ENCODE data around the gene DCAF11. TPM values are rescaled to one million over a fixed set of nuclear protein-coding genes. Genes with fewer than 3 reads are reported as not detected.

DCAF11 gene
- total RNA-seq, 1 donor from 2014 or later, result 64.9 TPM

GRCh38 chr14:24141097-24141880 lies 26.7 kb downstream of the DCAF11 start, which contains the start of gene EMC9:
TSS of gene EMC9 (minus strand) at chr14:24141591. CDS start at chr14:24141304, 287 bp downstream.
- intact Hi-C loops (cut with DNase I), result no loop called here

GRCh38 chr14:24143511-24143910 lies 28.9 kb downstream of the DCAF11 start:
- intact Hi-C loops (cut with DNase I), result no loop called here
- no peak overlapping the region for H3K27ac ChIP-seq
- no peak for DNase-seq
- no peak overlapping the region for H3K4me3 ChIP-seq
- H3K36me3 ChIP-seq, result peaks cover 38% of the 10 kb centered on the region
- ATAC-seq, result no peak
- H3K4me1 ChIP-seq, result peaks cover 50% of the 10 kb centered on the region
- TF ChIP-seq CTCF (IDR thresholded peaks at IDR 0.05), result no peak
- H3K9me3 ChIP-seq, result no peaks in the 10 kb centered on the region
- H3K27me3 ChIP-seq (ENCODE audit: low read depth), result no peaks in the 10 kb centered on the region

More at GRCh38 chr14:24141097-24141880, 26.7 kb downstream of the DCAF11 start, which contains the start of gene EMC9:
- peak; percentile 54 for TF ChIP-seq CTCF (IDR thresholded peaks at IDR 0.05)
- H3K9me3 ChIP-seq, result no peaks in the 10 kb centered on the region
- peaks cover 59% of the 10 kb centered on the region for H3K4me1 ChIP-seq
- H3K36me3 ChIP-seq, result peaks cover 49% of the 10 kb centered on the region
- no peaks in the 10 kb centered on the region for H3K27me3 ChIP-seq (ENCODE audit: low read depth)
- DNase-seq (peak; percentile 100), ATAC-seq (peak; percentile 96 to 97)
- peak within 1 kb of the TSS; percentile 90 for H3K4me3 ChIP-seq
- peak within 1 kb of the TSS; percentile 85 for H3K27ac ChIP-seq

GRCh38 chr14:24144451-24144850 lies 29.9 kb downstream of the DCAF11 start:
- H3K4me1 ChIP-seq, result peaks cover 51% of the 10 kb centered on the region
- ATAC-seq, result no peak
- no peak for TF ChIP-seq CTCF (IDR thresholded peaks at IDR 0.05)

GRCh38 chr14:24145219-24145618 lies 30.6 kb downstream of the DCAF11 start:
- Histone ChIP-seq H3K9me3 (no peaks in the 10 kb centered on the region), H3K36me3 (peaks cover 40% of the 10 kb centered on the region), H3K4me1 (peaks cover 49% of the 10 kb centered on the region), H3K27ac (peak overlapping the region; percentile 90), H3K27me3 (ENCODE audit: low read depth) (no peaks in the 10 kb centered on the region), H3K4me3 (peak overlapping the region; percentile 97)
- no peak for DNase-seq
- intact Hi-C loops (cut with DNase I), result no loop called here
- no peak for TF ChIP-seq CTCF (IDR thresholded peaks at IDR 0.05)
- ATAC-seq, result no peak

More at GRCh38 chr14:24144451-24144850, 29.9 kb downstream of the DCAF11 start:
- intact Hi-C loops (cut with DNase I), result no loop called here
- H3K36me3 ChIP-seq, result peaks cover 38% of the 10 kb centered on the region
- no peak for DNase-seq
- H3K9me3 ChIP-seq, result no peaks in the 10 kb centered on the region
- H3K4me3 ChIP-seq, result no peak overlapping the region
- no peaks in the 10 kb centered on the region for H3K27me3 ChIP-seq (ENCODE audit: low read depth)
- no peak overlapping the region for H3K27ac ChIP-seq

- Histone ChIP-seq H3K27ac (peak overlapping the region; percentile 90), H3K4me3 (peak overlapping the region; percentile 97), H3K36me3 (peaks cover 46% of the 10 kb centered on the region), H3K9me3 (no peaks in the 10 kb centered on the region), H3K4me1 (peaks cover 44% of the 10 kb centered on the region), H3K27me3 (ENCODE audit: low read depth) (no peaks in the 10 kb centered on the region)
- DNase-seq, result no peak
- intact Hi-C loops (cut with DNase I), result no loop called here
- ATAC-seq, result peak in 1 of 2 donors; percentile 0
- TF ChIP-seq CTCF (IDR thresholded peaks at IDR 0.05), result no peak
Observed at GRCh38 chr14:24145690-24146452, 31.3 kb downstream of the DCAF11 start.
